BE2C (cell line): Measurements from ENCODE around the gene SERPINE2.
A peak's percentile ranks its signal among the peaks of the same experiment; 100 is the strongest.
"Not testable (repeated sequence)": the region's sequence is repeated elsewhere in the genome, so short reads cannot be mapped to it uniquely, and the experiment has no call there.

Source experiments
- DNase-seq: peaks from one replicate; pipeline ENCODE4 v3.0.0-alpha.2; 2020
- H3K27me3 ChIP-seq: fragments of 250-450 bp; sonication (Bioruptor Pico); 2 replicates; pipeline ENCODE4 v1.5.1; 2020; ENCODE audit warnings: mild to moderate bottlenecking
- H3K36me3 ChIP-seq: fragments of 250-450 bp; sonication (Bioruptor Pico); 2 replicates; pipeline ENCODE4 v1.5.1; 2020; ENCODE audit warnings: mild to moderate bottlenecking
- H3K4me1 ChIP-seq: fragments of 250-450 bp; sonication (Bioruptor Pico); 2 replicates; pipeline ENCODE4 v1.5.1; 2020
- H3K4me3 ChIP-seq: 2 replicates; pipeline ENCODE4 v1.5.1; 2011; ENCODE audit warnings: low read depth, low read length
- H3K9me3 ChIP-seq: fragments of 250-450 bp; sonication (Bioruptor Pico); 2 replicates; pipeline ENCODE4 v1.5.1; 2020
- TF ChIP-seq, protein P1 (sequence below): IDR thresholded peaks from 2 replicates; pipeline ENCODE4 v1.5.1; 2012; ENCODE audit warnings: mild to moderate bottlenecking, low read depth, low read length

Gene SERPINE2

DNA sequence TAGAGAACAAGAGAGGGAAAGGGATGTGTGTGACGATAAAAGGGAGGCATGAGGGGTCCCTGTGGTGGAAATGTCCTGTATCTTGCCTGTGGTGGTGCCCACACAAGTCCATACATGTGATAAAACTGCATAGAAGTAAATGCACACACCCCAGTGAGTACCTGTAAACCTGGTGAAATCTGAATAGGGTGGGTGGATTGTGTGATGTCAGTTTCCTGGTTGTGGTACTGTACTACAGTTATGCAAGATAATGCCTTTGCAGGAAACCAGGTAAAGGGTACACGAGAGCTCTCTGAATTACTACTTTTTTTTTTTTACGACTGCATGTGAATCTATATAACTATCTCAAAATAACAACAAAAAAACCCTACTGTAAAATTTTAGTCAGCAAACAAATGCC, 22.1 kb downstream of the SERPINE2 start:
- Histone ChIP-seq H3K4me1 (no peaks in the 10 kb centered on the region), H3K36me3 (no peaks in the 10 kb centered on the region), H3K9me3 (no peaks in the 10 kb centered on the region), H3K4me3 (no peak overlapping the region), H3K27me3 (no peaks in the 10 kb centered on the region)
- TF ChIP-seq, protein P1, sequence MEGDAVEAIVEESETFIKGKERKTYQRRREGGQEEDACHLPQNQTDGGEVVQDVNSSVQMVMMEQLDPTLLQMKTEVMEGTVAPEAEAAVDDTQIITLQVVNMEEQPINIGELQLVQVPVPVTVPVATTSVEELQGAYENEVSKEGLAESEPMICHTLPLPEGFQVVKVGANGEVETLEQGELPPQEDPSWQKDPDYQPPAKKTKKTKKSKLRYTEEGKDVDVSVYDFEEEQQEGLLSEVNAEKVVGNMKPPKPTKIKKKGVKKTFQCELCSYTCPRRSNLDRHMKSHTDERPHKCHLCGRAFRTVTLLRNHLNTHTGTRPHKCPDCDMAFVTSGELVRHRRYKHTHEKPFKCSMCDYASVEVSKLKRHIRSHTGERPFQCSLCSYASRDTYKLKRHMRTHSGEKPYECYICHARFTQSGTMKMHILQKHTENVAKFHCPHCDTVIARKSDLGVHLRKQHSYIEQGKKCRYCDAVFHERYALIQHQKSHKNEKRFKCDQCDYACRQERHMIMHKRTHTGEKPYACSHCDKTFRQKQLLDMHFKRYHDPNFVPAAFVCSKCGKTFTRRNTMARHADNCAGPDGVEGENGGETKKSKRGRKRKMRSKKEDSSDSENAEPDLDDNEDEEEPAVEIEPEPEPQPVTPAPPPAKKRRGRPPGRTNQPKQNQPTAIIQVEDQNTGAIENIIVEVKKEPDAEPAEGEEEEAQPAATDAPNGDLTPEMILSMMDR: no peak
- DNase-seq: no peak

DNA sequence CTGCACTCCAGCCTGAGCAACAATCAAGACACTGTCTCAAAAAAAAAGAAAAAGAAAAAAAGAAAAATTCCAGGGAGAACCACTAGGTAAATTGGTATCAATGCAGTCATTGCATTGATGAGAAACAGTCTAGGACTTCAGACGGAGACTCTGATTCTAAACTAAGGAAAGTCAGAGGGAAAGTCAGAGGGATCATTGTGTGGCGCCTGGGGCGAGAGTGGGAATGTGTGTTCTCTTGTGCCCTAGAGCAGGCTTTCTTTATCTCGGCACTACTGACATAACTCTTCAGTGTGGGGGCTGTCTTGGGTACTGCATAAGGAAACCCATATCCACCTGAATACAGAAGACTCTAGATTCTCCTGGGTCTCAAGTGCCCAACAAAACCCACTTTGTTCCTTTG, 24.8 kb downstream of the SERPINE2 start:
- TF ChIP-seq, protein P1: no peak
- H3K27me3 ChIP-seq: no peaks in the 10 kb centered on the region; the same call in 1 of the 2 replicates
- no peak overlapping the region for H3K4me3 ChIP-seq
- no peaks in the 10 kb centered on the region for H3K36me3 ChIP-seq
- H3K4me1 ChIP-seq: no peaks in the 10 kb centered on the region
- no peak for DNase-seq
- no peaks in the 10 kb centered on the region for H3K9me3 ChIP-seq

DNA sequence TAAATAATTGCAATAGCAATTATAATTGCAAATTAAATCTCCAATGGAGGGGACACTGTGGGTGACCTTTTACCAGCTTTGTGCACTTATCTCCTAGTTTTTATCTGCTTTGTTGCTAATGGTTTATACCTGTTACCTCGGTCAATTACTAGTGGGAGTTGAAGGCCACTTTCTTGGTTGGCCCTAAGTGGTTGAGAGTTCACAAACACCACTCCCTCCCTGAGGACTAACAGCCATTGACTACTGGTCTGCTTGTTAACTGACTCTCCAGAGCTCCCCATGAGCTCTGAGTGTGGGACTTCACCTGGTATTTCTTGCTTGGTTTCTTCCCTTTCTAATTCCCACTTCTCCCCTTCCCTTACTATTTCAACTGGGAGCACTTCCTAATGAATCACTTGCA, 27.2 kb downstream of the SERPINE2 start:
- no peaks in the 10 kb centered on the region; the same call in 1 of the 2 replicates for H3K27me3 ChIP-seq
- no peak for DNase-seq
- H3K36me3 ChIP-seq: no peaks in the 10 kb centered on the region
- TF ChIP-seq, protein P1: no peak
- H3K4me3 ChIP-seq: no peak overlapping the region
- no peaks in the 10 kb centered on the region; the same call in 1 of the 2 replicates for H3K4me1 ChIP-seq
- no peaks in the 10 kb centered on the region for H3K9me3 ChIP-seq

DNA sequence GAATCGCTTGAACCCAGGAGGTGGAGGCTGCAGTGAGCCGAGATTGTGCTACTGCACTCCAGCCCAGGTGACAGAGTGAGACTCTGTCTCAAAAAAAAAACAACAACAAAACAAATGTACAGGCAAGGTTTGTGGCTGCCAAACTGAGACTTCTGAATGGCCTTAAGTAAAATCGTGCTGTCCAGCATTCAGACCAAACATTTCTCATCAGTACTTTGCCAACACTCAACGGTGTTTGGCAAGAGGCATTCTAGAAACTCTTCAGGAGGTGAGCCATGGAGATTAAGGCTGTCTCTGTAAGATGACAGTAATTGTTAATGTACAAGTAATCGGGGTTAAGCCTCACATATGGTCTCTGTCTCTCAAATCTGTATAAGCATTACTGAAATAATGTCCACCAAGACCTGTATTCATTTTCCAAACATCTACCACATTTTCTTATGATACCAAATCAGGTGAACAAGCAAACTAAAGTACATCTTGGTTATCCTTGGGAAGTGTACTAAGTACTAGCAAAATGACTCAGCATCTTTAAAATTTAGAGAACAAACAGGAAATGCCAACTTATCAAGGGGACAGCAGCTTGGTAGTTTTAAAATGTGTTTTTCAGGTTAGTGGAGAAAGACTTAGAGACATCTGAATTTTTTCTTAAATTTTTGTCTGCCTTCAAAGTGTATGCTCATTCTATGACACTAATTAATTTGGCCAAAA, 29.3 kb downstream of the SERPINE2 start:
- Histone ChIP-seq H3K27me3 (no peaks in the 10 kb centered on the region; the same call in 1 of the 2 replicates), H3K36me3 (no peaks in the 10 kb centered on the region), H3K9me3 (no peaks in the 10 kb centered on the region), H3K4me3 (no peak overlapping the region), H3K4me1 (no peaks in the 10 kb centered on the region; the same call in 1 of the 2 replicates)
- TF ChIP-seq, protein P1: no peak
- no peak for DNase-seq

DNA sequence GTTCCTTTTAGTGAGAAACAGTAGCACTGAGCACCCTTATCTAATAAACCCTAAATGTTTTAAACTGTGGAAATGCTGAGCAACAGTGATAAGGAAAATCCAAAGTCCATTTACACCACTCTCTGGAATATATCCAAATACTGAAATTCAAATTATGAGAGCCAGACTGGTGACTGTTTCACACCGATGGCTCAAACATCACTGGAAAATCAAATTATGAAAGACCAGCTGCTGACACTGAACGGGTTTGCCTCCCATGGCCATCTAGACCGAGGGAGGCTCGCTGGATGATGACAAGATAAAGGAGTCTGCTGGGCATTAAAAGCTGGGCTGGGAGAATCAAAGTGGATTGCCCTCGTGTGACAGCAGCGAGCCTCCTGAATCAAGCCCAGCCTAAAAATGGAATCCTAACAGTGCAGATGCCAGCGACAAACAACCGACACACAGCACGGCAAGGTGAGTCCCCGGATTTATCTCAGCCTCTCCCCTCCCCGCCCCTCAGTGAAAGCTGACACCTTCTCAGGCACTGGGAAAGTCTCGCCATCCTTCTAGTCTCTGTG, 30.3 kb downstream of the SERPINE2 start:
- Histone ChIP-seq H3K27me3 (no peaks in the 10 kb centered on the region; the same call in 1 of the 2 replicates), H3K4me1 (no peaks in the 10 kb centered on the region; the same call in 1 of the 2 replicates), H3K36me3 (no peaks in the 10 kb centered on the region), H3K4me3 (no peak overlapping the region), H3K9me3 (no peaks in the 10 kb centered on the region)
- TF ChIP-seq, protein P1: no peak
- DNase-seq: peak; percentile 71

GRCh38 chr2:224004105-224004695, 34.9 kb downstream of the SERPINE2 start:
- DNase-seq: no peak
- TF ChIP-seq, protein P1: no peak
- Histone ChIP-seq H3K36me3 (no peaks in the 10 kb centered on the region), H3K4me3 (no peak overlapping the region), H3K4me1 (no peaks in the 10 kb centered on the region; the same call in 1 of the 2 replicates), H3K27me3 (no peaks in the 10 kb centered on the region; the same call in 1 of the 2 replicates), H3K9me3 (no peaks in the 10 kb centered on the region)

DNA sequence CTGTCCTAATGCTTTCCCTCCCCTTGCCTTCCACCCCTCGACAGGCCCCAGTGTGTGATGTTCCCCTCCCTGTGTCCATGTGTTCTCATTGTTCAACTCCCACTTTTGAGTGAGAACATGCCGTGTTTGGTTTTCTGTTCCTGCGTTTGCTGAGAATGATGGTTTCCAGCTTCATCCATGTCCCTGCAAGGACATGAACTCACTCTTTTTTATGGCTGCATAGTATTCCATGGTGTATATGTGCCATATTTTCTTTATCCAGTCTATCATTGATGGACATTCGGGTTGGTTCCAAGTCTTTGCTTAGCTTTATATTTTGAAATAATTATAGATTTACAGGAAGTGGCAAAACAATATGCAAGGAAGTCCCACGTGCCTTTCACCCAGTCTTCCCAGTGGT, 38.4 kb downstream of the SERPINE2 start:
- not testable (repeated sequence) for H3K4me1 ChIP-seq, H3K36me3 ChIP-seq, H3K27me3 ChIP-seq, H3K4me3 ChIP-seq, DNase-seq, H3K9me3 ChIP-seq
